SJSA1 (cell line): Measurements from ENCODE around the gene NACA2. TPM values are rescaled to one million over a fixed set of nuclear protein-coding genes. Genes with fewer than 3 reads are reported as not detected.

ENCODE experiments used
- DNase-seq, 2 experiments: peaks; one replicate each; pipeline ENCODE4 v3.0.0-alpha.2; 2015 to 2020; ENCODE audit warnings: low spot score in 2 of 2, low read depth in 1 of 2
- H3K27ac ChIP-seq: fragments of 250-450 bp; sonication (Bioruptor Pico); 2 replicates; pipeline ENCODE4 v1.5.1; 2020; ENCODE audit warnings: mild to moderate bottlenecking, moderate library complexity
- H3K27me3 ChIP-seq: fragments of 250-450 bp; sonication (Bioruptor Pico); replicated peaks from 2 replicates; pipeline ENCODE4 v1.5.1; 2020; ENCODE audit warnings: mild to moderate bottlenecking, moderate library complexity
- H3K36me3 ChIP-seq: fragments of 250-450 bp; sonication (Bioruptor Pico); 2 replicates; pipeline ENCODE4 v1.5.1; 2020; ENCODE audit warnings: mild to moderate bottlenecking
- H3K4me1 ChIP-seq: fragments of 250-450 bp; sonication (Bioruptor Pico); replicated peaks from 2 replicates; pipeline ENCODE4 v1.6.1; 2021; ENCODE audit warnings: mild to moderate bottlenecking
- H3K4me3 ChIP-seq: fragments of 250-450 bp; sonication (Bioruptor Pico); 2 replicates; pipeline ENCODE4 v1.5.1; 2020; ENCODE audit warnings: mild to moderate bottlenecking
- H3K9me3 ChIP-seq: fragments of 250-450 bp; sonication (Bioruptor Pico); replicated peaks from 2 replicates; pipeline ENCODE4 v1.5.1; 2020; ENCODE audit warnings: mild to moderate bottlenecking
- total RNA-seq: library from RNA; depleted of rRNA; stranded (reverse); fragments of >200 nt; shearing (Covaris generic); gene quantifications from 2 replicates; pipeline ENCODE4 v1.2.3, GENCODE V29; 2014

NACA2 gene
- total RNA-seq, 1 experiment from 2014 or later: not detected

- Histone ChIP-seq H3K4me3 (no peak overlapping the region), H3K27me3 (no peaks in the 10 kb centered on the region), H3K9me3 (peaks cover 2% of the 10 kb centered on the region; the same call in 1 of the 2 replicates), H3K36me3 (no peaks in the 10 kb centered on the region), H3K27ac (no peak overlapping the region), H3K4me1 (no peaks in the 10 kb centered on the region)
- DNase-seq: no peak
These were observed 28.9 kb upstream of the NACA2 start for GRCh38 chr17:61619953-61620352.

- Histone ChIP-seq H3K9me3 (peaks cover 2% of the 10 kb centered on the region; the same call in 1 of the 2 replicates), H3K4me3 (no peak overlapping the region), H3K27me3 (no peaks in the 10 kb centered on the region), H3K4me1 (no peaks in the 10 kb centered on the region), H3K27ac (no peak overlapping the region), H3K36me3 (no peaks in the 10 kb centered on the region)
- DNase-seq: no peak
These were observed 28.5 kb upstream of the NACA2 start for GRCh38 chr17:61619493-61619892.

GRCh38 chr17:61618950-61619349 lies 27.9 kb upstream of the NACA2 start:
- Histone ChIP-seq H3K36me3 (no peaks in the 10 kb centered on the region), H3K4me1 (no peaks in the 10 kb centered on the region), H3K4me3 (no peak overlapping the region), H3K27me3 (no peaks in the 10 kb centered on the region), H3K27ac (no peak overlapping the region), H3K9me3 (peaks cover 2% of the 10 kb centered on the region; the same call in 1 of the 2 replicates)
- no peak for DNase-seq

- Histone ChIP-seq H3K4me3 (no peak overlapping the region), H3K36me3 (no peaks in the 10 kb centered on the region), H3K27ac (no peak overlapping the region), H3K4me1 (no peaks in the 10 kb centered on the region), H3K27me3 (no peaks in the 10 kb centered on the region), H3K9me3 (peaks cover 2% of the 10 kb centered on the region; the same call in 1 of the 2 replicates)
- DNase-seq: no peak
These were observed 26.3 kb upstream of the NACA2 start for GRCh38 chr17:61617330-61617729.

- no peak overlapping the region for H3K27ac ChIP-seq
- no peaks in the 10 kb centered on the region for H3K4me1 ChIP-seq
- no peaks in the 10 kb centered on the region for H3K36me3 ChIP-seq
- no peak overlapping the region for H3K4me3 ChIP-seq
- no peak for DNase-seq
- H3K9me3 ChIP-seq: no peaks in the 10 kb centered on the region; the same call in 1 of the 2 replicates
- no peaks in the 10 kb centered on the region for H3K27me3 ChIP-seq
These were observed 25.8 kb upstream of the NACA2 start for GRCh38 chr17:61616783-61617182.

DNA sequence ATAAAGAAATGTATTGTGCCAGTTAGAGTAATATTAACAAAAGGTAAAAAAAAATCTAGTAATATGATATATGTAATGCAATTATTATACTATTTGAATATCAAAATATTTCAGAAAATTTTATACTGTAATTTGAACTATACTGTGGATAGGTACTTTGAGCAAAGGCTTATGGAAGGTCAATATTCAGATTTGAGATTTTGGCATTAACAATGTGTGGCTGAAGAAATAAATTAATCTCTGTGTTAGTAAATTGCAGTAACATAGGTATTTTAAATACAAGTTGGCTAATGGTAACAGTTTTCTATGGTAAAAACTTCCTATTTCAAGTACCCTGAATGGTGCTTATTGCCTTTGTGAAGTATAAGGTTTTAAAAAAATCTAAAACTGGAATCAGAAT lies 23.2 kb upstream of the NACA2 start:
- Histone ChIP-seq H3K4me3 (no peak overlapping the region), H3K27ac (no peak overlapping the region), H3K4me1 (no peaks in the 10 kb centered on the region), H3K36me3 (no peaks in the 10 kb centered on the region), H3K9me3 (no peaks in the 10 kb centered on the region), H3K27me3 (no peaks in the 10 kb centered on the region; the same call in 1 of the 2 replicates)
- DNase-seq: no peak

DNA sequence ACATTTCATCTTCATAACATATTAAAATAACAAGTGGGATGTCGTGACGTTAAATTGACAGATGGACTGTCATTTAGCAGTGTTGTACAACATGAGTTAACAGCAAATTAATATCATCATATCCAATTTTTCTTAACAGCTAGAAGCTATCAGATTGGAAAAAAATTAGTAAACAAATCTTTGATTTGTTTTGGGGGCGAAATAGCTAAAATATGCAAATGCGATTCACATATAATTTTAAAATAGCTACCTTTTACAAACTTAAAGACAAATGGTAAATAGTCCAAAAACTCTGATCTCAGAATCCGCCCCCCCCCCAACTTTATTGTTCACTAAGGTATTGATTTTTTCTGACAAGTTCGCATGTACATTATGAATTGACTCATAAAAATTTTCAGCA lies 20.3 kb upstream of the NACA2 start:
- H3K4me1 ChIP-seq: no peaks in the 10 kb centered on the region
- no peak for DNase-seq
- no peak overlapping the region for H3K27ac ChIP-seq
- H3K27me3 ChIP-seq: no peaks in the 10 kb centered on the region; the same call in 1 of the 2 replicates
- no peaks in the 10 kb centered on the region for H3K9me3 ChIP-seq
- H3K36me3 ChIP-seq: no peaks in the 10 kb centered on the region
- no peak overlapping the region for H3K4me3 ChIP-seq

- DNase-seq: no peak
These were observed 14.7 kb upstream of the NACA2 start for GRCh38 chr17:61605692-61606091.

GRCh38 chr17:61601297-61601696 lies 10.3 kb upstream of the NACA2 start:
- Histone ChIP-seq H3K27ac (no peak overlapping the region), H3K4me3 (no peak overlapping the region), H3K9me3 (no peaks in the 10 kb centered on the region), H3K4me1 (no peaks in the 10 kb centered on the region), H3K27me3 (peaks cover 18% of the 10 kb centered on the region), H3K36me3 (no peaks in the 10 kb centered on the region)
- no peak for DNase-seq

More at GRCh38 chr17:61605692-61606091, 14.7 kb upstream of the NACA2 start:
- H3K4me3 ChIP-seq: no peak overlapping the region
- H3K27ac ChIP-seq: no peak overlapping the region
- no peaks in the 10 kb centered on the region for H3K9me3 ChIP-seq
- peaks cover 1% of the 10 kb centered on the region; the same call in 1 of the 2 replicates for H3K27me3 ChIP-seq
- no peaks in the 10 kb centered on the region for H3K36me3 ChIP-seq
- H3K4me1 ChIP-seq: no peaks in the 10 kb centered on the region

GRCh38 chr17:61600621-61601020 lies 9.6 kb upstream of the NACA2 start:
- no peak overlapping the region for H3K4me3 ChIP-seq
- DNase-seq: no peak
- no peak overlapping the region for H3K27ac ChIP-seq
- H3K4me1 ChIP-seq: no peaks in the 10 kb centered on the region
- peaks cover 24% of the 10 kb centered on the region for H3K27me3 ChIP-seq
- H3K36me3 ChIP-seq: no peaks in the 10 kb centered on the region
- H3K9me3 ChIP-seq: no peaks in the 10 kb centered on the region

DNA sequence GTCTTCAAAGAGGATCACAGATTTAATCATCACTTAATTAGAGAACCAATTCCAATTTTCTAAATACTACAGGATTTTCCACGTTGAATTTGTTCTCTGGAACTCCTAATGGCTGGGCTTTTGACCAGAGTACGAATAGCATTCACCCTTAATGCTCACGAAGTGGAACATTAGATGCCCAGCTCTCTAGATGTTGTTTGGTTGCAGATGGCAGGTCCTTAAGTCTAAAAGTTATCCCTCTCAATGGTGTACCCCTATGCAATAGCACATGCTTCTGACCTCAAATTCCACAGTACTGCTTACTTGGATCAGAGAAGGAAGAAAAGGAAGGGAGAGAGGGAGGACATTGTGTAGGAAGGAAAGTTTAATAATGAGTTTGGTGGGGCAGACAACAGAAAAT lies 8.6 kb upstream of the NACA2 start:
- H3K9me3 ChIP-seq: no peaks in the 10 kb centered on the region
- peaks cover 28% of the 10 kb centered on the region for H3K27me3 ChIP-seq
- H3K4me3 ChIP-seq: no peak overlapping the region
- no peaks in the 10 kb centered on the region for H3K36me3 ChIP-seq
- no peak overlapping the region for H3K27ac ChIP-seq
- H3K4me1 ChIP-seq: no peaks in the 10 kb centered on the region
- DNase-seq: no peak

- Histone ChIP-seq H3K4me3 (no peak overlapping the region), H3K27me3 (peaks cover 33% of the 10 kb centered on the region), H3K27ac (no peak overlapping the region), H3K9me3 (no peaks in the 10 kb centered on the region), H3K4me1 (no peaks in the 10 kb centered on the region), H3K36me3 (no peaks in the 10 kb centered on the region)
- no peak for DNase-seq
These were observed 7.0 kb upstream of the NACA2 start for GRCh38 chr17:61598014-61598413.

GRCh38 chr17:61597607-61598006 lies 6.6 kb upstream of the NACA2 start:
- H3K27ac ChIP-seq: no peak overlapping the region
- no peaks in the 10 kb centered on the region for H3K9me3 ChIP-seq
- DNase-seq: no peak
- no peak overlapping the region for H3K4me3 ChIP-seq
- peaks cover 33% of the 10 kb centered on the region for H3K27me3 ChIP-seq
- no peaks in the 10 kb centered on the region for H3K36me3 ChIP-seq
- no peaks in the 10 kb centered on the region for H3K4me1 ChIP-seq

DNA sequence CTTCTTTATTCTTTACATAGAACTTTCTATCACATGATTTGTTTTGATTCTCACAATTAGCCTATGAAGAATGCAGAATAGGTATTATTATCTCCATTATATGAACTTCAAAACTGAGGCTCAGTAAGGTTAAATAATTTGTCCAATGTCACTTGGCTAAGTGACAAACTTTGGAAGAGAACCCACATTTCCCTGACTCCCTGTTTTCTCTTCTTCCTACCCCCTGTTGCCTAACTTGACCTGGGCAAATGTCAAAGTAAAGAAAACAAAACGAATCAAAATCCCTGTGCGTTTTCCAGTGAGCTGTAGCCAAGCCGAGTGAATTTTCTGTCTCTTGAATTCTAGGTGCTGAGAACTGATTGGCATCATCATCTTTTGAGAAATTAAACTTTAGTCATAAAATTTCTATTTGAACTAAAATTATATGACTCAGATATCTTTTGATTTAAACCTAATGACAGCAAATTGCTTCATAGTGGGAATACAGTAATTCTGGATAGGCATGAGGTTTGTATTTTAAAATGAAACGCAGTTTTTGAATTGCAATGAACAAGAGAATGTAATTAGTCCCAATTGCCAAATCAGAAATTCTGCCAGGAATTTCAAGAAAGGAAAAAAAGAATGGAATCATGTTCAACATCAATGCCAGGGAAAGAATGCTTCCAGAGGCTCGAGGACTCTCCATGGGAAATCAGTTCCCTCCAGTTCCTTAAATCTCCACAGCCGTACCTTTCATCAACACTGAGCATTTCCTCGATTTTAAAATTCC lies 4.6 kb upstream of the NACA2 start:
- no peak overlapping the region for H3K27ac ChIP-seq
- DNase-seq: no peak
- no peaks in the 10 kb centered on the region for H3K4me1 ChIP-seq
- H3K9me3 ChIP-seq: no peaks in the 10 kb centered on the region
- no peak overlapping the region for H3K4me3 ChIP-seq
- H3K36me3 ChIP-seq: no peaks in the 10 kb centered on the region
- H3K27me3 ChIP-seq: peaks cover 31% of the 10 kb centered on the region
